OCI-LY1 (cell line): ENCODE results near the gene BGN.

ENCODE experiments used
- CTCF ChIP-seq: fragments of 200-600 bp; sonication (generic), shearing (Covaris generic); IDR thresholded peaks from 2 replicates; pipeline ENCODE4 v1.5.1; 2017; ENCODE audit warnings: mild to moderate bottlenecking, antibody characterized with exemption, low read length, moderate library complexity, mixed read lengths
- EZH2 ChIP-seq: fragments of 200-600 bp; sonication (generic), shearing (Covaris generic); IDR thresholded peaks from 2 replicates; pipeline ENCODE4 v1.8.0; 2017; ENCODE audit warnings: borderline replicate concordance, mixed run types, mild to moderate bottlenecking, antibody characterized with exemption, low read length, moderate library complexity, mixed read lengths

- TF ChIP-seq CTCF (no peak), EZH2 (no peak)
These were observed 8.6 kb upstream of the BGN start for GRCh38 chrX:153486171-153486570.
